Upper lobe of right lung (tissue), 1 donor: ENCODE data around the gene EPHB6. TPM values are rescaled to one million over a fixed set of nuclear protein-coding genes. Genes with fewer than 3 reads are reported as not detected.

Experiments
- ATAC-seq: fragments of 200-7000 bp; cut with Tn5 transposase; one replicate; pipeline ENCODE4 v1.9.1; 2020; ENCODE audit warnings: mild to moderate bottlenecking, moderate library complexity
- DNase-seq: peaks from one replicate; pipeline ENCODE4 v3.0.0-alpha.2; 2020
- H3K27ac ChIP-seq: fragments of 200-600 bp; one replicate; pipeline ENCODE4 v1.8.0; 2022
- H3K27me3 ChIP-seq: fragments of 200-600 bp; one replicate; pipeline ENCODE4 v1.8.0; 2022; ENCODE audit warnings: mild to moderate bottlenecking
- H3K36me3 ChIP-seq: fragments of 200-600 bp; one replicate; pipeline ENCODE4 v1.8.0; 2022
- H3K4me1 ChIP-seq: fragments of 200-600 bp; one replicate; pipeline ENCODE4 v1.8.0; 2022
- H3K4me3 ChIP-seq: fragments of 200-600 bp; one replicate; pipeline ENCODE4 v1.8.0; 2022; ENCODE audit warnings: mild to moderate bottlenecking
- H3K9me3 ChIP-seq: fragments of 200-600 bp; one replicate; pipeline ENCODE4 v1.8.0; 2022
- CTCF ChIP-seq: fragments of 200-600 bp; IDR thresholded peaks from one replicate; pipeline ENCODE4 v1.8.0; 2022; ENCODE audit warnings: antibody characterized with exemption
- intact Hi-C: fragments of 100-400 bp; cut with DNase I; formaldehyde crosslinking; loops from one replicate; pipeline ENCODE4 v1.11.0; 2022
- total RNA-seq: library from RNA; stranded (reverse); fragmentation: NEBNext Ultra II Directional; extraction: Animal tissue kit (Norgen Biotek cat#: 25700); gene quantifications from one replicate; pipeline ENCODE4 v1.2.1, GENCODE V29; 2021
- donor health status: DM: no; HTN: yes; CAD: no; lungs with severe emphysema.

Gene EPHB6
- total RNA-seq, 1 donor from 2014 or later = 12.8 TPM

- Histone ChIP-seq H3K36me3 (no peaks in the 10 kb centered on the region), H3K27ac (no peak overlapping the region), H3K4me3 (no peak overlapping the region), H3K4me1 (no peaks in the 10 kb centered on the region), H3K9me3 (no peaks in the 10 kb centered on the region), H3K27me3 (no peaks in the 10 kb centered on the region)
- TF ChIP-seq CTCF = no peak
- DNase-seq = peak; percentile 75
- ATAC-seq = peak; percentile 79
- intact Hi-C loops = no loop called here
These were observed 43.7 kb downstream of the EPHB6 start for GRCh38 chr7:142898377-142899170.

- Histone ChIP-seq H3K9me3 (no peaks in the 10 kb centered on the region), H3K4me3 (no peak overlapping the region), H3K27ac (no peak overlapping the region), H3K4me1 (no peaks in the 10 kb centered on the region), H3K36me3 (no peaks in the 10 kb centered on the region), H3K27me3 (no peaks in the 10 kb centered on the region)
- no peak for ATAC-seq
- intact Hi-C loops = no loop called here
- no peak for DNase-seq
- no peak for TF ChIP-seq CTCF
These were observed 44.8 kb downstream of the EPHB6 start for GRCh38 chr7:142899661-142900060.

- intact Hi-C loops = no loop called here
- Histone ChIP-seq H3K36me3 (no peaks in the 10 kb centered on the region), H3K27ac (no peak overlapping the region), H3K27me3 (no peaks in the 10 kb centered on the region), H3K4me3 (no peak overlapping the region), H3K9me3 (no peaks in the 10 kb centered on the region), H3K4me1 (no peaks in the 10 kb centered on the region)
- DNase-seq (no peak), ATAC-seq (no peak)
- TF ChIP-seq CTCF = no peak
These were observed 46.8 kb downstream of the EPHB6 start for GRCh38 chr7:142901426-142902259.

GRCh38 chr7:142904128-142904527 lies 49.3 kb downstream of the EPHB6 start:
- Histone ChIP-seq H3K4me1 (no peaks in the 10 kb centered on the region), H3K27ac (no peak overlapping the region), H3K36me3 (no peaks in the 10 kb centered on the region), H3K9me3 (no peaks in the 10 kb centered on the region), H3K4me3 (no peak overlapping the region), H3K27me3 (no peaks in the 10 kb centered on the region)
- intact Hi-C loops = no loop called here
- no peak for TF ChIP-seq CTCF
- DNase-seq (no peak), ATAC-seq (no peak)

GRCh38 chr7:142905759-142906158 lies 50.9 kb downstream of the EPHB6 start:
- no peaks in the 10 kb centered on the region for H3K36me3 ChIP-seq
- no peak for DNase-seq
- no peak for ATAC-seq

More at GRCh38 chr7:142905759-142906158, 50.9 kb downstream of the EPHB6 start:
- Histone ChIP-seq H3K9me3 (no peaks in the 10 kb centered on the region), H3K27me3 (no peaks in the 10 kb centered on the region), H3K27ac (no peak overlapping the region), H3K4me3 (no peak overlapping the region), H3K4me1 (no peaks in the 10 kb centered on the region)
- intact Hi-C loops = no loop called here
- no peak for TF ChIP-seq CTCF
